ENCODE data around the gene GUCY2C.

The GUCY2C gene

GRCh38 chr12:14681625-14682024 lies 14.8 kb downstream of the GUCY2C start:
- no peak for DNase-seq (ENCODE audit: low read depth in 2 of 2)

GRCh38 chr12:14681190-14681589 lies 15.2 kb downstream of the GUCY2C start:
- DNase-seq (ENCODE audit: low read depth in 2 of 2): no peak

- DNase-seq (ENCODE audit: low read depth in 2 of 2): no peak
Measured at GRCh38 chr12:14678547-14679150, 17.8 kb downstream of the GUCY2C start.

DNA sequence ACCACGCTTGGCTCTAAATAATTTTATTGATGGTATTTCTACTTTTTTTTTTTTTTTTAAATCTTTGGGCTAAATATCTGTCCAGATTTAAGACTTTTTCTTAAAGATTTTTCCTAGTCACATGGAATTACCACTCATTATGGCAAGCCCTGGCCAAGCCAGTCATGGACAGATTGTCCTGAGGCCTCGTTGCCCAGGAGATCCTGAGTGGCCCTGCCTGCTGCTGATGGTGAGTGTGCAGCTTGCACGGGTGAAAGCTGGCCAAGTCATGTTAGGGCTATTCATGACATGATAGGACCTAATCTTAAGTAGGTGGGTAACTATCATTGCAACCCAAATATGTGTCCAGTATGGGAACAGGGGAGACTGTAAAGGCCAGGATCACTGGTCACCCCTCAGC lies 27.8 kb downstream of the GUCY2C start:
- DNase-seq (ENCODE audit: low read depth in 2 of 2): no peak

DNA sequence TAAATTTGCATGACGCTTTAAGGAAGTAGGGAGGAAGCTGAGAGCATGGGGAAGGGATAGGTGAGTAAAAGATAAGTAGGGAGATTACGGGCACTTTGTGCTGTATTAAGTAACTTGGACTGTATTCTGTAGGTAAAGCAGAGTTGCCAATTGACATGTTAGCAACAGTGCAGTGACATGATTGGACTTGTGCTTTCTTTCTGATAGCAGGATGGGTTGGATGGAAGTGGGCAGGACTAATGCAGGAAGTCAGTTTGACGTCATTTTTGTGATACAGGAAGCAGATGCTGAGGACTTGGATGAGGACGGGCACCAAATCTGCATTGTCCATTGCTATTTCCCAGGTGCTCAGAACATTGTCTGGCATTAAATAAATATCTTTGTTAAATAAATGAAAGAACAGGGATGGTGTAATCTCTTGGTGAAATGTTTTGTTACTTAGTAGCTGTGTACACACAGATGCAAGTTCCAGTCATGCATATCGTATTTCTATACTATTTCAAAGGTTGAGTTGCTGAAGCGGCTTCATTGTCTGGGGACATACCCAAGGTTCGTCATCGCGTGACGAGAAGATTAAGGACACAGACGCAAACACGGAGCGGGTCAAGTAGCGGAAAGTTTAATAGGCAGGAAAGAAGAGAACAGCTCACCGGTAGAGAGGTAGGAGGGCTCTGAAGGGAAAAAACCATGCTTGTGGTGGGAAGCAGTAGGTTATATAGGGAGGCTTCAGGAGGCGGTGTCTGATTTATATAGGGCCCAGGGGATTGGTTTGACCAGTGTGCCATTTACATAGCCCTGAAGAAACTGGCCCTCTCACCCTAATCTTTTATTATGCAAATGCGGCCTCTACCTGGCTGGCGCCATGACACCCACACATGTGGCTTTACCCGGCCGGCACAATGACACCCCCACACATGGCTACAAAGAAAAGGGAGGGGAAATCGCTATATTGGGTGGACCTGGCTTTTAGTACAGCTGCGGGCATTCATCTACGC lies 30.7 kb downstream of the GUCY2C start:
- DNase-seq (ENCODE audit: low read depth in 2 of 2): no peak

DNA sequence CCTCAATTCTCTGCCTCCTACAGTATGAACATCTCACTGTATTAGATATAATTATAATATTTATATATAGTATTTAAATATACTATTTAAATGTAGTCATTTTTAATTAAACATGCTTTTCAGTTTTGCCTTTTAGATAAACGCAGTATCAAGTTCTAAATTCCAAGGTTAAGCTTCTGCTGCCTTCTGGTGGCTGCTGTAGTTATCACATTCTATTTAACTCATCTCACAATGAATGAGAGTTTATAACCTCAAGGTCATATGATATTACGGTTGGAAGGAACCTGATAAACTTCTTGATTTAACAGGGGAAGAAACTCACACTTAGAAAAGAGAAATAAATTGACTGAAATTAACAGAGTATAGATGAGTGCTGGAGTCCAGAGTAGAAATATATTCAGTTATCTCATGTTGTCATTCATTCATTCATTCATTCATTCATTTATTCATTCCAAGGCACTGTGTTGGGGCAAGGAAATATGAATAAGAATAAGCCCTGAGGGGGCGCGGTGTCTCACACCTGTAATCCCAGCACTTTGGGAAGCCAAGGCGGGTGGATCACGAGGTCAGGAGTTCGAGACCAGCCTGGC lies 31.9 kb downstream of the GUCY2C start:
- DNase-seq (ENCODE audit: low read depth in 2 of 2): peak in 1 of 2 donors; percentile 10

DNA sequence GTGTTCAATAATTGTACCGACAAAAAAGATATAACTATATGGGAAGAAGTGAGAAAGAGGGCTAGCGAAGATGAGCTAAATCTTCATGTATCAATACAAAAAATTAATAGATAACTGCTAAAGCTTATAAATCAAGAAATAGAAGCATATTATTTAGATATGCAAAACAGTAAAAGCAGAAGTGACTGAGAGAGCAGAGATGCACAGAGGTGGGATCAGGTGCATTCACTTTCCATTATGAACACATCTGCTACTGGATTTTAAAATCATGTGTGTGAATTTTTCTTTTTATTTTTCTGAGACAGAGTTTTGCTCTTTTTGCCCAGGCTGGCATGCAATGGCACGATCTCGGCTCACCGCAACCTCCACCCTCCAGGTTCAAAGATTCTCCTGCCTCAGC lies 33.4 kb downstream of the GUCY2C start:
- DNase-seq (ENCODE audit: low read depth in 2 of 2): no peak

DNA sequence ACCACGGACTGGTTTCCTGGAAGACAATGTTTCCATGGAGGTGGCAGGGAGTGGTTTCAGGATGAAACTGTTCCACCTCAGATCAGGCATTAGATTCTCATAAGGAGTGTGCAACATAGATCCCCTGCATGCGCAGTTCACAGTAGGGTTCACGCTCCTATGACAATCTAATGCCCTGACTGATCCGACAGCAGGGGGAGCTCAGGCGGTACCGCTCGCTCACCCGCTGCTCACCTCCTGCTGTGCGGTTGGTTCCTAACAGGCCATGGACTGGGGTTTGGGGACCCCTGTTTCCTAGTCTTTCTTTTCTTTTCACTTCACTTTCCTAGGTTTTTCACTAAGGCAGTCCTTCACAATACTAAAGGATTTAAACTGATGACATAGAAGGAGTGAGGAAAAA lies 39.6 kb downstream of the GUCY2C start:
- no peak for DNase-seq (ENCODE audit: low read depth in 2 of 2)

- no peak for DNase-seq (ENCODE audit: low read depth in 2 of 2)
Measured at GRCh38 chr12:14655284-14655683, 41.1 kb downstream of the GUCY2C start.

DNA sequence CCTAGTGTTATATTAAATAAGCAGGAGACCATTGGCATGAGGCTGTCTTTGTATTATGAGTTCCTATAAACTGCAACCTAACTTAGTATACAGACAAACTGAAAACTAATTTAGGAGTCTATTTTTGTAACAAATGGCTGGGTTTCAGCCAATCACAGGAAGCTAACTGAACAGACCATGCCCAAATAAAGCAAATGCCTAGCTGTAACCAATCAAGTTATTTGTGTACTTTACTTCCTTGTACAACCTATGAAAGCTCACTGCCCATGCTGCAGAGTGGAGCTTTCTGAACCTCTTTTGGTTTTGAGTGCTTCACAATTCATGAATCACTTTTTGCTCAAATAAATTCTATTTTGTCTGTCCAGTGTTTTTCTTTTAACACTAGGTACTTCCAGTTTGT lies 41.6 kb downstream of the GUCY2C start:
- DNase-seq (ENCODE audit: low read depth in 2 of 2): no peak

DNA sequence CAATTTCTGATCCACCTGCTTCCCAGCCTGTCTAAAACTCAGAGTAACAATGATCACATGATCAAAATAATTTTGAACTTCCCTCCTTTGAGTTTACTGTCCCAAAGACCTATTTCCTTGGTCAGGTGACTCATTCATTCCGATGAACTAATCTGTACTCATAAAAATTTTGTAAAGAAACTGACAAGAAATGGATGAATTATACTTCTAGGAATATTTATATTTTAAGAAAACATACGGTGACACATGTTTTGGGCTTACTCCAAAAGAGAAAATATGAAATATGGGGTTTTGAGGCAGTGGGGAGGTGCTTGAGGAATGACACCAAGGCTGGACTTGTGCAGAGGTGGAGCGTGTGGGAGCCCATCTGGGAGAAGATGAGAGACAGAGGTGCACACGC lies 42.0 kb downstream of the GUCY2C start:
- DNase-seq (ENCODE audit: low read depth in 2 of 2): no peak

DNA sequence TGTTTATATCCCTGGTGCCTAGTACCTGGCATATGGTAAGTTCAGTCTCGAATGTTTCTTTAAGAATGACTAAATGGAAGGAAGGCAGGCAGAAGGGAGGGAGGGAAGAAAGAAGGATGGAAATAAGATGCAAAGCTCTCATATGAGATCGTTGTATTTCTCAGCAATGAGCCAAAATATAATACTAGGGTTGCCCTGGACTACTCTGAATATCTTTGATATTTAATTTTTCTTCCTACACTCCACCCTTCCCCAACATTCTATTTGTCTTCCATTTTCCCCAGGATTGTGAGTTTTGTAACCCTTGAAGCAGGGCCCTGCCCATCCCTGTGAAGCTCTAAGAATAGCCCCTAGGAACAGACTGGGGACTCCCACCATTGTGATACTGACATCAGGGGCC lies 43.9 kb downstream of the GUCY2C start:
- no peak for DNase-seq (ENCODE audit: low read depth in 2 of 2)

- DNase-seq (ENCODE audit: low read depth in 2 of 2): no peak
Measured at GRCh38 chr12:14651371-14651770, 45.0 kb downstream of the GUCY2C start.

DNA sequence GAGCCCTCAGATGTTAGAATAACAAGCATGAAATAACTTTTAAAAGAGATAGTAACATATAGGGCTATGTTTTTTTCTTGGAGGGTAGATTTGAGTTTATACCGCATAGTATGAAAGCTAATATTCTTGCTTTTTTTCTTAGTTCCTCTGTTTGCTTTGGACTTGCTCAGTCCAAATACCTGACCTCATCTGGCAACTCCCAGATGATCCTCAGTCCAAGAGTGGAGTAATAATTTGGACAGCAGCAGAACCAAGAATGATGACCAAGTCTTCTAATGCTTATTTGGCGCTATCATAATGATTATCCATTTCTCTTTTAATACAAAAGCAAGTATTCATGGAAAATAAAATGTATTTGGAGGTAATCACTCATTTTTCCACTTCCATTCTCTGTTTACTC lies 45.6 kb downstream of the GUCY2C start:
- DNase-seq (ENCODE audit: low read depth in 2 of 2): no peak

GRCh38 chr12:14647028-14647750 lies 49.2 kb downstream of the GUCY2C start:
- no peak for DNase-seq (ENCODE audit: low read depth in 2 of 2)

GRCh38 chr12:14643251-14643650 lies 53.1 kb downstream of the GUCY2C start:
- DNase-seq (ENCODE audit: low read depth in 2 of 2): no peak

DNA sequence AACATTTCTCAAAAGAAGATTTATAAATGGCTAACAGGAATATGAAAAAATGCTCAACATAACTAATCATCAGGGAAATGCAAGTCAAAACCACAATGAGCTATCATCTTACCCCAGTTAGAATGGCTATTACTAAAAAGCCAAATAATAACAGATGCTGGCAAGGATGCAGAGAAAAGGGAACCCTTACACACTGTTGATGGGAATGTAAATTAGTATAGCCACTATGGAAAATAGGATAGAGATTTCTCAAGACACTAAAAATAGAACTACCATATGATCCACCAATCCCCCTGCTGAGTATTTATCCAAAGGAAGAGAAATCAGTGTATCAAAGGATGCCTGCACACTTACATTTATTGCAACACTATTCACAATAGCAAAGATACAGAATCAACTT lies 58.3 kb downstream of the GUCY2C start:
- no peak for DNase-seq (ENCODE audit: low read depth in 2 of 2)

- DNase-seq (ENCODE audit: low read depth in 2 of 2): no peak
Measured at GRCh38 chr12:14635776-14636175, 60.6 kb downstream of the GUCY2C start.

GRCh38 chr12:14630793-14631192 lies 65.6 kb downstream of the GUCY2C start:
- no peak for DNase-seq (ENCODE audit: low read depth in 2 of 2)

DNA sequence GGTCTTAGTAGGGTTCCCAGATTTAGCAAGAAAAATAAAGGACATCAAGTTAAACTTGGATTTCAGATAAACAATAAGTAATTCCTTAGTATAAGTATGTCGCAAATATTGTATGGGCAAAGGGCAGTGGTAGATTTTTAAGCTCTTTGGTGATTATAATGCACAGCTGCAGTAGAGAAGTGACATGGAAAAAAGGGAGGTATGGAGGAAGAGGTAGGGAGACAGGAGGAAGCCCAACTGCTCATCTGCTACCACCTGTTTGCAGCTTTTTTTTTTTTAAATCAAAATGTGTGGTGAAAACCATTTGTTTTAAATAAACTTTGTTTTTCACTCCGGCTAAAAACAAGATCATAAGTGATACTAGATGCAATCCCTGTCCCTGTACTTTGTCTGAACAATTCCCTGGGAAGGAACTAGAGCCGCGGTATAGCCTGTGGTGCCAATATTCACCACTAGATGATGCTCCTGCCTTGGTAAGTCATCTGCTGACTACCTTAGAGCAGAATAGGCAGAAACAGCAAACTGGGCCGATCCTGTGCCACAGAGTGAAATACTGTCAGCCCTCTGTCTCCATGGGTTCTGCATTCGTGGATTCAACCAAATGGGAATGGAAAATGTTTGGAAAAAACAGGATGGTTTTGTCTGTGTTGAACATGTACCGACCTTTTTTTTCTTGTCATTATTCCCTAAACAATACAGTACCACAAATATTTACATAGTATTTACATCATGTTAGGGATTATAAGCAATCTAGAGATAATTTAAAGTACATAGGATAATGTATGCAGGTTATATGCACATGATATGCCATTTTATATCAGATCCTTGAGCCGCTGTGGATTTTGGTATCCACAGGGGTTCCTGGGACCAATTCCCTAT lies 66.3 kb downstream of the GUCY2C start:
- DNase-seq (ENCODE audit: low read depth in 2 of 2): peak; percentile 37 to 47

DNA sequence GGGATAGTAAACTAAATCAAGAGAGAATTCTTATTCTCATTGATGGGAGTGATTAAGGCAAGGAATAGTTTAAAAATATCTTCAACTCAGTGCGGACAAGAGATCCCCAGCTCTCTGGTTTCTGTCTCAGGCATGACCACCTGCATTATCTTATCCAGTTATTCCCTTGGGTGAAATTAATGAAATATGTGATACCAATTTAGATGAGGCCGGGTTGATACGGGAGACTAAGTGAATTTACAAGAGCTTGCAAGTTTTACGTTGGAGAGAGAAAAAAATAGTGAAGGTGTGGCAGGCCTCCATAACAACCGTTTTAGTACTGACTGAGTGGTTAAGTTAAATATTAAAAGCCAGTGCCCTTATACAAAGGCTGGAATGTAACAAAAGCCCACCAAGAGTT lies 67.6 kb downstream of the GUCY2C start:
- no peak for DNase-seq (ENCODE audit: low read depth in 2 of 2)
